B cell (primary cell): ENCODE measurements around the gene TRAF3. TPM values are rescaled to one million over a fixed set of nuclear protein-coding genes. Genes with fewer than 3 reads are reported as not detected.

Experiments
- ATAC-seq: fragments of 200-7000 bp; cut with Tn5 transposase; one replicate; pipeline ENCODE4 v1.10.0; 2021; ENCODE audit warnings: low read depth, mild to moderate bottlenecking, moderate number of reproducible peaks, moderate library complexity
- CTCF ChIA-PET: fragments of 350-600 bp; sonication (Branson Sonifier 250); formaldehyde crosslinking; loops from one replicate; lab custom pipeline; 2021; ENCODE audit warnings: antibody characterized with exemption, inconsistent platforms; lab: Charles Lee
- POLR2A ChIA-PET: fragments of 350-600 bp; sonication (Branson Sonifier 250); formaldehyde crosslinking; loops from one replicate; lab custom pipeline; 2021; ENCODE audit warnings: antibody characterized with exemption; lab: Charles Lee
- DNase-seq: peaks from one replicate; pipeline ENCODE4 v3.0.0; 2013
- H2AFZ ChIP-seq: 2 replicates; pipeline ENCODE4 v1.6.1; 2012; ENCODE audit warnings: mild to moderate bottlenecking, low read depth, low read length; ENCODE audit not compliant: insufficient read depth, poor library complexity, severe bottlenecking
- H3K27ac ChIP-seq, 2 donors: 1 replicate in 1 of 2; 2 replicates in 1 of 2; pipeline ENCODE4 v1.5.1; 2012 to 2013; ENCODE audit warnings: low read length in 2 of 2, mild to moderate bottlenecking in 2 of 2, moderate library complexity in 1 of 2
- H3K27me3 ChIP-seq, 4 experiments: fragments of 200-600 bp in 1 of 4; sonication (generic) in 1 of 4; replicated peaks in 1 of 4; 1 replicate in 2 of 4; 2 replicates in 2 of 4; pipeline versions ENCODE4 v1.6.1 to v1.7.0; 2013 to 2016; ENCODE audit warnings: low read length in 3 of 4, mild to moderate bottlenecking in 2 of 4, mixed read lengths in 1 of 4, moderate library complexity in 1 of 4; ENCODE audit not compliant: insufficient read depth in 4 of 4, control insufficient read depth in 3 of 4; ENCODE audit errors: control extremely low read depth in 1 of 4
- H3K36me3 ChIP-seq, 2 experiments: replicated peaks in 1 of 2; 1 replicate in 1 of 2; 2 replicates in 1 of 2; pipeline versions ENCODE4 v1.6.1 to v1.7.1; 2013; ENCODE audit warnings: low read length in 1 of 2; ENCODE audit not compliant: insufficient read depth in 2 of 2, control insufficient read depth in 1 of 2; ENCODE audit errors: control extremely low read depth in 1 of 2, extremely low read depth in 1 of 2
- H3K4me1 ChIP-seq, 2 donors: fragments of 200-600 bp in 1 of 2; sonication (generic) in 1 of 2; 1 replicate in 1 of 2; 2 replicates in 1 of 2; pipeline versions ENCODE4 v1.5.1 to v1.6.1; 2013 to 2017; ENCODE audit warnings: low read length in 2 of 2; ENCODE audit not compliant: control insufficient read depth in 2 of 2, insufficient read depth in 2 of 2
- H3K4me2 ChIP-seq: replicated peaks from 2 replicates; pipeline ENCODE3; 2012; ENCODE audit warnings: mild to moderate bottlenecking, low read depth, low read length; ENCODE audit not compliant: poor library complexity, severe bottlenecking
- H3K4me3 ChIP-seq, 5 experiments: fragments of 200-600 bp in 1 of 5; sonication (generic) in 1 of 5; 1 replicate in 3 of 5; 2 replicates in 2 of 5; pipeline versions ENCODE4 v1.5.1 to v1.7.0; 2011 to 2016; ENCODE audit warnings: low read length in 4 of 5, mild to moderate bottlenecking in 4 of 5, low read depth in 2 of 5, control low read depth in 1 of 5, moderate library complexity in 1 of 5; ENCODE audit not compliant: insufficient read depth in 1 of 5; ENCODE audit errors: control extremely low read depth in 1 of 5, extremely low read depth in 1 of 5
- H3K79me2 ChIP-seq: fragments of 200-600 bp; sonication (generic); one replicate; pipeline ENCODE4 v1.6.0; 2016; ENCODE audit warnings: low read length; ENCODE audit not compliant: control insufficient read depth, insufficient read depth
- H3K9ac ChIP-seq: fragments of 200-600 bp; sonication (generic); 2 replicates; pipeline ENCODE4 v1.6.1; 2017; ENCODE audit warnings: mild to moderate bottlenecking, low read length, moderate library complexity
- H3K9me3 ChIP-seq, 3 donors: one replicate each; pipeline versions ENCODE4 v1.6.1 to v1.7.1; 2013; ENCODE audit warnings: low read length in 2 of 3; ENCODE audit not compliant: control insufficient read depth in 2 of 3, insufficient read depth in 1 of 3; ENCODE audit errors: control extremely low read depth in 1 of 3
- H4K20me1 ChIP-seq: 2 replicates; pipeline ENCODE4 v1.6.0; 2012; ENCODE audit warnings: mild to moderate bottlenecking, low read length; ENCODE audit not compliant: insufficient read depth, control insufficient read depth, poor library complexity, severe bottlenecking
- H3K27ac Mint-ChIP-seq: one replicate; pipeline ENCODE4 v1.8.0; 2021; ENCODE audit warnings: mixed read lengths
- H3K27me3 Mint-ChIP-seq: one replicate; pipeline ENCODE4 v1.8.0; 2021; ENCODE audit warnings: mixed read lengths
- H3K4me1 Mint-ChIP-seq: one replicate; pipeline ENCODE4 v1.8.0; 2021; ENCODE audit warnings: mixed read lengths
- H3K4me3 Mint-ChIP-seq: one replicate; pipeline ENCODE4 v1.8.0; 2021; ENCODE audit warnings: mixed read lengths
- H3K9me3 Mint-ChIP-seq: one replicate; pipeline ENCODE4 v1.8.0; 2022; ENCODE audit warnings: mixed read lengths; ENCODE audit not compliant: insufficient read depth
- EZH2 ChIP-seq: IDR thresholded peaks from 2 replicates; pipeline ENCODE4 v1.6.1; 2012; ENCODE audit warnings: borderline replicate concordance, low read depth, mild to moderate bottlenecking, moderate library complexity, low read length; ENCODE audit not compliant: insufficient read depth, poor library complexity, severe bottlenecking
- WGBS: methylation state at CpG from one replicate; pipeline ENCODE4 v1.1.5; 2013; ENCODE audit warnings: missing lambda C conversion rate; ENCODE audit not compliant: insufficient coverage; 5-methylcytosine and 5-hydroxymethylcytosine counted together
- intact Hi-C: fragments of 100-400 bp; cut with micrococcal nuclease; formaldehyde crosslinking; loops from one replicate; pipeline ENCODE4 v1.10.0; 2022
- polyA plus RNA-seq: library from polyadenylated mRNA; depleted of rRNA; stranded (reverse); fragments of >200 nt; gene quantifications from 2 replicates; pipeline ENCODE4 v1.2.3, GENCODE V29; 2012
- total RNA-seq, 2 donors: library from RNA; stranded (reverse); fragments of 120-200 nt in 1 of 2; gene quantifications; 1 replicate in 1 of 2; 2 replicates in 1 of 2; pipeline versions ENCODE4 v1.2.3 to v1.2.4, GENCODE V29; 2013 to 2022
- TF ChIP-seq, protein P1 (sequence below): fragments of 200-600 bp; IDR thresholded peaks from one replicate; pipeline ENCODE4 v1.8.0; 2022; ENCODE audit warnings: antibody characterized with exemption, mild to moderate bottlenecking

Gene TRAF3
- total and polyA plus RNA-seq, 2 donors (not counting 1 experiment from before 2014, with no cell fraction given) = 42.8 to 89.8 TPM

DNA sequence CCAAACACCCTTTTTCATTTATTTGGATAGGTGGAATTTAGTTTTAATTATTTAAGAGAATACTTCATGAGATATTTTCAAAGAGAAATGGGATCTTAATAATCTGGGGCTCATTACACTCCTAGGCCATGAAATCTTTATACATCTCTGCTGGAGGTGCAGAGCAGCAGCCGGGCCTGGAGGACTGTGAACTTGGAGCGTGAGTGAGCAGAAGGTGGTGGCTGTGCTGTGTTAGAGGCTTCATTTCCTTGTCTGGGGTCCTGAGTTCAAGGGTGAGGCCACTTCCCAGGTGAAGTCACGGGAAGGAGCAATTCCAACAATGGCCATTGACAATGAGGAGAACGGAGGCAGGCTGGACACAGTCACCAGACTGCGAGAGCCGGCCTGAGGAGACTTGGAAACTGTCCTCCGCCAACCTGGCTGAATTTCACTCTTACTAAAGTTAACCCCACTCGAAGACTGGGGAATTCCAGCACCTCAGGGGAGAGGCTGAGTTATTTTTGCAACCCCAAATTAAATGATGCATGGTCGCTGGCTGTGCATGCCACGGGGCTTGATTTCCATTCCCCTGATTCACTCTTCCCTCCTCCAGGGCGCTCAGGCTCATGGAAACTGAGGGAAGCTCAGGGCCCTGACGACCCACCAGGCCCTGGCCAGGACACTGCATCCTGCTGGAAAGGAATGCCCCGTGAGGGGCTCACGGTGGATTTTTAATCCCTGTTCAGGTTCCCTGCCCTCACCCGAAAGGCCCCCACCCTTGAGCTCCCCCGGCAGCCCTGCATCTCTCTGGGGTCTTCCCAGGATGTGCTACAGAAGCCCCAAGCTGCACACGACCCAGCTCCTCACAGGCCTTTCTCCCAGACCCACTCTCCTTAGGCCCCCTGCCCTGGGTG is 22.6 kb upstream of the TRAF3 start:
- Histone ChIP-seq H4K20me1 (no peaks in the 10 kb centered on the region), H3K36me3 (no peaks in the 10 kb centered on the region), H3K27me3 (no peaks in the 10 kb centered on the region), H3K4me1 (peaks cover 30 to 34% of the 10 kb centered on the region in 2 donors), H3K9me3 (peaks cover 0 to 6% (median 0%) of the 10 kb centered on the region in 3 donors), H3K4me3 (peak overlapping the region in 2 of 5 experiments; percentile 15 to 25), H3K79me2 (no peaks in the 10 kb centered on the region), H3K27ac (peak overlapping the region in 1 of 2 donors; percentile 37), H3K4me2 (peak overlapping the region; percentile 65), H2AFZ (peak overlapping the region; percentile 40), H3K9ac (peak overlapping the region; percentile 38)
- Mint-ChIP-seq H3K4me1 (peaks cover 48% of the 10 kb centered on the region), H3K9me3 (no peaks in the 10 kb centered on the region), H3K4me3 (peak overlapping the region; percentile 65), H3K27ac (peak overlapping the region; percentile 81), H3K27me3 (no peaks in the 10 kb centered on the region)
- ChIA-PET CTCF (no interaction called here), POLR2A (no interaction called here)
- intact Hi-C loops = loop anchor here (1.0 kb wide), 1 partner anchor 14 kb away; no protein-coding TSS in a partner anchor
- peak; percentile 62 for DNase-seq
- ATAC-seq = peak; percentile 68
- TF ChIP-seq, protein P1, sequence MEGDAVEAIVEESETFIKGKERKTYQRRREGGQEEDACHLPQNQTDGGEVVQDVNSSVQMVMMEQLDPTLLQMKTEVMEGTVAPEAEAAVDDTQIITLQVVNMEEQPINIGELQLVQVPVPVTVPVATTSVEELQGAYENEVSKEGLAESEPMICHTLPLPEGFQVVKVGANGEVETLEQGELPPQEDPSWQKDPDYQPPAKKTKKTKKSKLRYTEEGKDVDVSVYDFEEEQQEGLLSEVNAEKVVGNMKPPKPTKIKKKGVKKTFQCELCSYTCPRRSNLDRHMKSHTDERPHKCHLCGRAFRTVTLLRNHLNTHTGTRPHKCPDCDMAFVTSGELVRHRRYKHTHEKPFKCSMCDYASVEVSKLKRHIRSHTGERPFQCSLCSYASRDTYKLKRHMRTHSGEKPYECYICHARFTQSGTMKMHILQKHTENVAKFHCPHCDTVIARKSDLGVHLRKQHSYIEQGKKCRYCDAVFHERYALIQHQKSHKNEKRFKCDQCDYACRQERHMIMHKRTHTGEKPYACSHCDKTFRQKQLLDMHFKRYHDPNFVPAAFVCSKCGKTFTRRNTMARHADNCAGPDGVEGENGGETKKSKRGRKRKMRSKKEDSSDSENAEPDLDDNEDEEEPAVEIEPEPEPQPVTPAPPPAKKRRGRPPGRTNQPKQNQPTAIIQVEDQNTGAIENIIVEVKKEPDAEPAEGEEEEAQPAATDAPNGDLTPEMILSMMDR = no peak
- no peak for TF ChIP-seq EZH2
- WGBS = 60% methylated on average over 17 of the region's 17 CpGs

- intact Hi-C loops = no loop called here
- ChIA-PET CTCF (no interaction called here), POLR2A (no interaction called here)
- Histone ChIP-seq H3K4me3 (no peak overlapping the region), H3K36me3 (no peaks in the 10 kb centered on the region), H3K27ac (no peak overlapping the region), H3K4me2 (peak overlapping the region; percentile 3), H3K9ac (no peak overlapping the region), H3K27me3 (no peaks in the 10 kb centered on the region), H3K4me1 (peaks cover 30 to 34% of the 10 kb centered on the region in 2 donors), H4K20me1 (no peaks in the 10 kb centered on the region), H3K9me3 (peaks cover 0 to 6% (median 0%) of the 10 kb centered on the region in 3 donors), H3K79me2 (no peaks in the 10 kb centered on the region), H2AFZ (no peak overlapping the region)
- Mint-ChIP-seq H3K27me3 (no peaks in the 10 kb centered on the region), H3K4me3 (no peak overlapping the region), H3K27ac (peak overlapping the region; percentile 26), H3K4me1 (peaks cover 55% of the 10 kb centered on the region), H3K9me3 (no peaks in the 10 kb centered on the region)
- WGBS = 87% methylated on average over 7 of the region's 11 CpGs
- ATAC-seq = no peak
- TF ChIP-seq, protein P1 = no peak
- no peak for DNase-seq
These were observed 19.6 kb upstream of the TRAF3 start for GRCh38 chr14:102757646-102758045.
